ENCODE data around the gene MINDY4.

The MINDY4 gene

GRCh38 chr7:30770845-30771173 lies 408 bp upstream of the MINDY4 start:
- Histone ChIP-seq H3K9me3 (ENCODE audit: severe bottlenecking) (no peaks in the 10 kb centered on the region), H3K27ac (no peak overlapping the region; the same call in 1 of the 2 replicates), H3K36me3 (no peaks in the 10 kb centered on the region), H3K4me3 (ENCODE audit: low read depth, low read length) (peak overlapping the region; percentile 4; the same call in 1 of the 2 replicates), H3K27me3 (ENCODE audit: insufficient read depth, low read depth, severe bottlenecking) (no peaks in the 10 kb centered on the region)
- no peak for TF ChIP-seq CTCF (IDR thresholded peaks at IDR 0.05; ENCODE audit: low read depth, low read length)
- no peak for DNase-seq

GRCh38 chr7:30771880-30772425 lies 736 bp downstream of the MINDY4 start:
- no peak for TF ChIP-seq CTCF (IDR thresholded peaks at IDR 0.05; ENCODE audit: low read depth, low read length)
- H3K27me3 ChIP-seq (ENCODE audit: insufficient read depth, low read depth, severe bottlenecking) = no peaks in the 10 kb centered on the region
- no peaks in the 10 kb centered on the region for H3K9me3 ChIP-seq (ENCODE audit: severe bottlenecking)
- peak overlapping the region; percentile 65 for H3K4me3 ChIP-seq (ENCODE audit: low read depth, low read length)
- peak overlapping the region; percentile 53 for H3K27ac ChIP-seq
- no peak for DNase-seq
- H3K36me3 ChIP-seq = no peaks in the 10 kb centered on the region

- Histone ChIP-seq H3K4me3 (ENCODE audit: low read depth, low read length) (no peak overlapping the region), H3K9me3 (ENCODE audit: severe bottlenecking) (no peaks in the 10 kb centered on the region), H3K27me3 (ENCODE audit: insufficient read depth, low read depth, severe bottlenecking) (no peaks in the 10 kb centered on the region), H3K36me3 (no peaks in the 10 kb centered on the region), H3K27ac (no peak overlapping the region)
- no peak for TF ChIP-seq CTCF (IDR thresholded peaks at IDR 0.05; ENCODE audit: low read depth, low read length)
- DNase-seq = no peak
Observed at GRCh38 chr7:30772984-30773383, 1.8 kb downstream of the MINDY4 start.

GRCh38 chr7:30775992-30776391 lies 4.8 kb downstream of the MINDY4 start:
- no peak overlapping the region for H3K4me3 ChIP-seq (ENCODE audit: low read depth, low read length)
- no peak for TF ChIP-seq CTCF (IDR thresholded peaks at IDR 0.05; ENCODE audit: low read depth, low read length)
- H3K36me3 ChIP-seq = no peaks in the 10 kb centered on the region
- no peak overlapping the region for H3K27ac ChIP-seq
- H3K27me3 ChIP-seq (ENCODE audit: insufficient read depth, low read depth, severe bottlenecking) = no peaks in the 10 kb centered on the region
- DNase-seq = no peak
- H3K9me3 ChIP-seq (ENCODE audit: severe bottlenecking) = no peaks in the 10 kb centered on the region

GRCh38 chr7:30776971-30777370 lies 5.8 kb downstream of the MINDY4 start:
- Histone ChIP-seq H3K4me3 (ENCODE audit: low read depth, low read length) (no peak overlapping the region), H3K9me3 (ENCODE audit: severe bottlenecking) (no peaks in the 10 kb centered on the region), H3K27me3 (ENCODE audit: insufficient read depth, low read depth, severe bottlenecking) (no peaks in the 10 kb centered on the region), H3K27ac (no peak overlapping the region), H3K36me3 (no peaks in the 10 kb centered on the region; the same call in 1 of the 2 replicates)
- no peak for DNase-seq
- TF ChIP-seq CTCF (IDR thresholded peaks at IDR 0.05; ENCODE audit: low read depth, low read length) = no peak
